Breast epithelium (tissue), 3 donors: ENCODE data around the gene OGFR.

ENCODE experiments used
- POLR2A ChIP-seq: fragments of 450-650 bp; IDR thresholded peaks from one replicate; pipeline ENCODE4 v1.6.1; 2016; ENCODE audit warnings: antibody characterized with exemption, mild to moderate bottlenecking, moderate library complexity
- TF ChIP-seq, protein P1 (sequence below), 3 donors: fragments of 450-650 bp; IDR thresholded peaks; one replicate each; pipeline ENCODE4 v1.5.1; 2016 to 2017; ENCODE audit warnings: antibody characterized with exemption in 3 of 3, mild to moderate bottlenecking in 3 of 3, moderate library complexity in 3 of 3

DNA sequence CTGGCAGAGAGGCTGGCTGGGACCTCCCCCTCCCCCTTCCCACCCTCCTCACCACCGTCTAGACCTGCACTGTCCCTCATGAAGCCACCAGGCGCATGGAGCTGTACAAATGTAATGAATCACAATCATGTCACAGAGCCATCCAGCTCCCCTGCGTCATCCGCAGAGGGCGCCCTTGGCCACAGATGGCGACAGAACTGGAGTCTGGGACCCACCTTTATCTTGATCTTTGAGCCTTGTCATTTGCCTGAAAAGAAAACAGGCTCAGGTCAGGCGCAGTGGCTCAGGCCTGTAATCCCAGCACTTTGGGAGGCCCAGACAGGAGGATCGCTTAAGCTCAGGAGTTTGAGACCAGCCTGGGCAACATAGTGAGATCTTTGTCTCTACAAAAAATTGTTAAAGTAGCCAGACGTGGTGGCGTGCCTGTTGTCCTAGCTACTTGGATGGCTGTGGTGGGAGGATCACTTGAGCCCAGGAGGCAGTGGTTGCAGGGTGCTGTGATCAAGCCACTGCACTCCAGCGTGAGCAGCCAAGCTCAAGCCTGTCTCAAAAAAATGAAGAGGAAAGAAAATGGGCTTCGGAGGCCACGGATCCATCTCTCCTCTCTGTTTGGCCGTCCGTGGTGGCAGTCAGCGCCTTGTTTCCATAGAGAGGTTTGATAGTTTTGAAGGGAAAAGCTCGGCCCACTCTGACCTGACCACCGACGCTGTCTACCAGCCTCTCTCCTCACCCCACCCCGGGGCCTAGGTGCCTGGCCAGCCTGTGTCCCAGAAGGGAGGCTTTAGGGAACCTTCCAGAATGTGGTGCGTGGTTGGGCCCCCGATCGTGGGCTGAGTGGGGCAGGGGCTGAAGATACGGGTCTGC lies 18.4 kb downstream of the OGFR start:
- TF ChIP-seq, protein P1, sequence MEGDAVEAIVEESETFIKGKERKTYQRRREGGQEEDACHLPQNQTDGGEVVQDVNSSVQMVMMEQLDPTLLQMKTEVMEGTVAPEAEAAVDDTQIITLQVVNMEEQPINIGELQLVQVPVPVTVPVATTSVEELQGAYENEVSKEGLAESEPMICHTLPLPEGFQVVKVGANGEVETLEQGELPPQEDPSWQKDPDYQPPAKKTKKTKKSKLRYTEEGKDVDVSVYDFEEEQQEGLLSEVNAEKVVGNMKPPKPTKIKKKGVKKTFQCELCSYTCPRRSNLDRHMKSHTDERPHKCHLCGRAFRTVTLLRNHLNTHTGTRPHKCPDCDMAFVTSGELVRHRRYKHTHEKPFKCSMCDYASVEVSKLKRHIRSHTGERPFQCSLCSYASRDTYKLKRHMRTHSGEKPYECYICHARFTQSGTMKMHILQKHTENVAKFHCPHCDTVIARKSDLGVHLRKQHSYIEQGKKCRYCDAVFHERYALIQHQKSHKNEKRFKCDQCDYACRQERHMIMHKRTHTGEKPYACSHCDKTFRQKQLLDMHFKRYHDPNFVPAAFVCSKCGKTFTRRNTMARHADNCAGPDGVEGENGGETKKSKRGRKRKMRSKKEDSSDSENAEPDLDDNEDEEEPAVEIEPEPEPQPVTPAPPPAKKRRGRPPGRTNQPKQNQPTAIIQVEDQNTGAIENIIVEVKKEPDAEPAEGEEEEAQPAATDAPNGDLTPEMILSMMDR (IDR thresholded peaks at IDR 0.05): peak in 1 of 3 donors; percentile 13
- TF ChIP-seq POLR2A: no peak
